Spleen (tissue), 11 donors: ENCODE results near the gene MS4A18. TPM values are rescaled to one million over a fixed set of nuclear protein-coding genes. Genes with fewer than 3 reads are reported as not detected.

Experiments
- DNase-seq: peaks from one replicate; pipeline ENCODE4 v3.0.0-alpha.2; 2020
- H3K27ac ChIP-seq, 8 donors: fragments of 200-600 bp; sonication (generic) in 7 of 8; 1 replicate in 4 of 8; 2 replicates in 4 of 8; pipeline versions ENCODE4 v1.5.0 to v1.8.0; 2016 to 2021; ENCODE audit warnings: inconsistent platforms in 4 of 8, mild to moderate bottlenecking in 4 of 8, moderate library complexity in 1 of 8
- H3K27me3 ChIP-seq, 7 donors: fragments of 200-600 bp; sonication (generic) in 6 of 7; replicated peaks in 1 of 7; 1 replicate in 4 of 7; 2 replicates in 3 of 7; pipeline versions ENCODE4 v1.5.0 to v1.8.0; 2016 to 2021; ENCODE audit warnings: inconsistent platforms in 3 of 7, mild to moderate bottlenecking in 1 of 7
- H3K36me3 ChIP-seq, 6 donors: fragments of 200-600 bp; sonication (generic) in 5 of 6; 1 replicate in 4 of 6; 2 replicates in 2 of 6; pipeline versions ENCODE4 v1.5.0 to v1.8.0; 2016 to 2021; ENCODE audit warnings: inconsistent platforms in 2 of 6
- H3K4me1 ChIP-seq, 6 donors: fragments of 200-600 bp; sonication (generic) in 5 of 6; 1 replicate in 3 of 6; 2 replicates in 3 of 6; pipeline versions ENCODE4 v1.5.0 to v1.8.0; 2016 to 2021; ENCODE audit warnings: inconsistent platforms in 3 of 6
- H3K4me3 ChIP-seq, 8 donors: fragments of 200-600 bp; sonication (generic) in 7 of 8; 1 replicate in 4 of 8; 2 replicates in 4 of 8; pipeline versions ENCODE4 v1.5.0 to v1.8.0; 2016 to 2021; ENCODE audit warnings: inconsistent platforms in 4 of 8, mild to moderate bottlenecking in 4 of 8, moderate library complexity in 2 of 8
- H3K9me3 ChIP-seq, 8 donors: fragments of 200-600 bp; sonication (generic) in 7 of 8; 1 replicate in 4 of 8; 2 replicates in 4 of 8; pipeline versions ENCODE4 v1.5.0 to v1.8.0; 2016 to 2021; ENCODE audit warnings: inconsistent platforms in 4 of 8
- POLR2A ChIP-seq, 3 donors: fragments of 450-650 bp; IDR thresholded peaks; one replicate each; pipeline ENCODE4 v1.5.1; 2017; ENCODE audit warnings: antibody characterized with exemption in 3 of 3, mild to moderate bottlenecking in 1 of 3
- POLR2AphosphoS5 ChIP-seq, 3 donors: sonication (generic); formaldehyde crosslinking; IDR thresholded peaks; one replicate each; pipeline ENCODE4 v1.5.1; 2017; ENCODE audit warnings: antibody characterized with exemption in 3 of 3
- WGBS, 5 donors: extraction: QIAGEN DNeasy Blood & Tissue Kit in 3 of 5; methylation state at CpG; one replicate each; pipeline versions ENCODE4 v1.1.5 to v1.1.7; 2013 to 2018; 5-methylcytosine and 5-hydroxymethylcytosine counted together
- intact Hi-C: fragments of 100-400 bp; cut with DNase I; formaldehyde crosslinking; loops from one replicate; pipeline ENCODE4 v1.15.0; 2023; ENCODE audit warnings: low total_unique reads
- polyA plus RNA-seq, 3 donors: library from polyadenylated mRNA; stranded (reverse); fragments of 200-250 nt; gene quantifications; one replicate each; pipeline ENCODE4 v1.2.1, GENCODE V29; 2013
- total RNA-seq, 7 donors: library from RNA; depleted of rRNA in 3 of 7; stranded (reverse); fragments of >200 nt in 3 of 7; fragmentation: NEBNext Ultra II Directional in 4 of 7; extraction: Animal tissue kit (Norgen Biotek cat#: 25700) in 4 of 7; gene quantifications; one replicate each; pipeline versions ENCODE4 v1.1.0 to v1.2.1, GENCODE V29; 2016 to 2021
- TF ChIP-seq, protein P1 (sequence below), 11 experiments: fragments of 200-600 bp in 7 of 11; fragments of 450-650 bp in 4 of 11; sonication (generic) in 4 of 11; IDR thresholded peaks in 8 of 11; conservative IDR thresholded peaks in 3 of 11; 1 replicate in 7 of 11; 2 replicates in 4 of 11; pipeline versions ENCODE4 v1.4.0 to v1.8.0; 2016 to 2021; ENCODE audit warnings: antibody characterized with exemption in 11 of 11, inconsistent platforms in 4 of 11, mild to moderate bottlenecking in 1 of 11
- donor health status: healthy with polysubstance abuse.
- donor health status: DM: no; HTN: no; CAD: no; lungs with moderate emphysema.
- donor health status: DM: no; HTN: no; CAD: no.
- donor health status: Bipolar disorder and iron deficiency.
- donor health status: healthy.
- donor health status: DM: no; HTN: no; CAD: no.
- donor health status: DM: yes; HTN: yes; CAD: no.

Gene MS4A18
- total and polyA plus RNA-seq, 10 donors, result not detected

DNA sequence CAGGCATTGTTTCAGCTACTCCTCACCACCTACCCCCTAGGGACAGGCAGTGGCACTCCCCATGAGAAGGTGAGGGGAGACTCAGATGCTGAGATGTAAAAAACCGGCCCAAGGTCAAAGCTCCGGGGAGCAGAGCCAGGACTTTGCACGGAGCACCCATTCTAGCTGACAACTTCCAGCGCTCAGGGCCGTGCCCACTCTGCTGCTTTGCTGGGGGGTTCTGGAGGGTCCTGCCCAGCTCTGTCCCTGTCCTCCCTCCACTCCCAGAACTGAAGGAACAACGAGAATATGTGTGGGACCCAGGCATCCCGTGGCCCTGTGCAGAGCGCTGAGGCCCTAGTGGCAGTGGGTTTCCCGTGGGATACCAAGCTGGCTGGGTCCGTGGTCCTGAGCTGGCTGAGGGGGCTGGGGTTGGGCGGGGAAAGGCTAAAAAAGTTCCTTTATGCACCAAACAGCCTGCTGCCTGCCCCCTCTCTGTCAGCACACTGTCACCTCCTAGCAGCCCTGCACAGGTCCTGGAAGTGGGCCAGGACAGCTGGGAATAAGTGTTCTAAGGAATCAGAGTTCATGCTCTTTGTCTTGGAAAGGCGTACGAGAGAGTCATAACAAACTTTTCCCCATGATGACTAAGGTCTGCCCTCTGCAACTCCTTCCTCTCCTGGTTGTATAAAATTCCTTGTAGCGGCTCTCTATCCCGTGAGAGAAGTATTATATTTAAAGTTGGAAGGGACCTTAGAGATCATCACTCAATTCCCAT lies 62.5 kb downstream of the MS4A18 start:
- intact Hi-C loops, result no loop called here
- H3K9me3 ChIP-seq, result no peaks in the 10 kb centered on the region
- H3K27ac ChIP-seq, result no peak overlapping the region
- no peaks in the 10 kb centered on the region for H3K27me3 ChIP-seq
- WGBS, 5 donors, result 71 to 79% (median 77%) methylated on average over 11 to 15 of the region's 15 CpGs
- H3K36me3 ChIP-seq, result no peaks in the 10 kb centered on the region
- peak; percentile 50 for DNase-seq
- peak in 1 of 3 donors; percentile 35 for TF ChIP-seq POLR2AphosphoS5 (IDR thresholded peaks at IDR 0.05)
- no peak for TF ChIP-seq POLR2A (IDR thresholded peaks at IDR 0.05)
- peaks cover 0 to 6% (median 0%) of the 10 kb centered on the region in 6 donors for H3K4me1 ChIP-seq
- H3K4me3 ChIP-seq, result no peak overlapping the region

DNA sequence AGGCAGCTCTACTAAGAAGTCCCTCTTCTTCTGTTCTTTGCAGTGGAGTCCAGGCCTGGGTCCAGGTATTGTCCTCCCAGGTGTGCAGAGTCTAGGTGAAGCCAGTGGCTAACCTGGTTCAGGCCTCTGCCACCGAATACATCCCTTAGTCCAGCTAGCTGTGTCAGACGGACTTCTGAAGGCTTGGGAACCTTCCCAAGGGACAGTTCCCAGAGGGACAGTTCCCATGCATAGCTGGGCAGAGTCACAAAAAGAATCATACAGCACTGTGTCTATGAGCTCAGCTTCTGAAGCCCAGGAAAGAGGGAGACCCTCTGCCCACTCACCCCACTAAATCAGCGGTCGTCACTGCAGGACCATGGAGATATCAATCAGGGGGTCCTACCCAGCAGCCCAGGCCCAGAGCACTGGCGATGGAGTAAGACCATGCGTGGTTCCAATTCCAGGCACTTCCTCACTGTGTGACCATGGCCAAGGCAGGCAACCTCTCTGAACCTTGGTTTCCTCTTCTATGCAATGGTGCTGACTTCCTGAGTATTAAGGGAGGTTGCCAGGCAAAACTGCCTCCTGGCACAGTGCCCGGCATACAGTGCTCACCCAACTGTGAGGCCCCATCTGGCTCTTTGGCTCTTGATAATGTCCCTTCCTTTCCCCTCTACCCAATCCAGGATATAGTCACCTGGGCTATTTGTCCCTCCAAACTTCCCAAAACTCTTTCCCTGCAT lies 64.0 kb downstream of the MS4A18 start:
- peaks cover 0 to 6% (median 0%) of the 10 kb centered on the region in 6 donors for H3K4me1 ChIP-seq
- WGBS, 5 donors, result 70 to 97% (median 81%) methylated on average over 5 to 7 of the region's 7 CpGs

DNA sequence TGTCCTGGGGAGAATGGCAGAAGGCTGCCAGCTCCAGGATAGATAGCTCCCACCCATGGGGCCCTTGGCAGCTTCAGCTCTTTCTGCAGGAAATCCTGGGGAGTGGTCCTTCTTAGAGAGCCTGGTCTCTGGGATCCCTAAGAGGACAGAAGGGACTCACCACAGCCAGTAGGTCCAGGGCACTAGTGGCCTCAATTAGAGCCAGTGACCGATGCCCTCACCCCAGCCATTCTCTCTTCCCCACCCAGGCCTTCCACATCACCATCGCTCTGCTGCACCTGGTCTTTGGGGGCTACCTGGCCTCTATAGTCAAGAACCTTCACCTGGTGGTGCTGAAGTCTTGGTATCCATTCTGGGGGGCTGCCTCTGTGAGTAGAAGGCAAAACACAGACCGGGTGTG lies 66.2 kb downstream of the MS4A18 start:
- no peaks in the 10 kb centered on the region for H3K9me3 ChIP-seq
- DNase-seq, result peak; percentile 58
- H3K27ac ChIP-seq, result no peak overlapping the region
- no peak overlapping the region for H3K4me3 ChIP-seq
- peaks cover 0 to 6% (median 0%) of the 10 kb centered on the region in 6 donors for H3K4me1 ChIP-seq
- TF ChIP-seq, protein P1, sequence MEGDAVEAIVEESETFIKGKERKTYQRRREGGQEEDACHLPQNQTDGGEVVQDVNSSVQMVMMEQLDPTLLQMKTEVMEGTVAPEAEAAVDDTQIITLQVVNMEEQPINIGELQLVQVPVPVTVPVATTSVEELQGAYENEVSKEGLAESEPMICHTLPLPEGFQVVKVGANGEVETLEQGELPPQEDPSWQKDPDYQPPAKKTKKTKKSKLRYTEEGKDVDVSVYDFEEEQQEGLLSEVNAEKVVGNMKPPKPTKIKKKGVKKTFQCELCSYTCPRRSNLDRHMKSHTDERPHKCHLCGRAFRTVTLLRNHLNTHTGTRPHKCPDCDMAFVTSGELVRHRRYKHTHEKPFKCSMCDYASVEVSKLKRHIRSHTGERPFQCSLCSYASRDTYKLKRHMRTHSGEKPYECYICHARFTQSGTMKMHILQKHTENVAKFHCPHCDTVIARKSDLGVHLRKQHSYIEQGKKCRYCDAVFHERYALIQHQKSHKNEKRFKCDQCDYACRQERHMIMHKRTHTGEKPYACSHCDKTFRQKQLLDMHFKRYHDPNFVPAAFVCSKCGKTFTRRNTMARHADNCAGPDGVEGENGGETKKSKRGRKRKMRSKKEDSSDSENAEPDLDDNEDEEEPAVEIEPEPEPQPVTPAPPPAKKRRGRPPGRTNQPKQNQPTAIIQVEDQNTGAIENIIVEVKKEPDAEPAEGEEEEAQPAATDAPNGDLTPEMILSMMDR (IDR thresholded peaks at IDR 0.05 in 8 of 11, conservative IDR thresholded peaks at IDR 0.05 in 3 of 11), result no peak
- no peak for TF ChIP-seq POLR2AphosphoS5 (IDR thresholded peaks at IDR 0.05)
- TF ChIP-seq POLR2A (IDR thresholded peaks at IDR 0.05), result no peak
- no peaks in the 10 kb centered on the region for H3K36me3 ChIP-seq
- no peaks in the 10 kb centered on the region for H3K27me3 ChIP-seq
- intact Hi-C loops, result no loop called here
- WGBS, 5 donors, result 87 to 95% (median 92%) methylated on average over 3 of the region's 3 CpGs

More for the DNA sequence above, 64.0 kb downstream of the MS4A18 start:
- Histone ChIP-seq H3K27ac (no peak overlapping the region), H3K9me3 (no peaks in the 10 kb centered on the region), H3K27me3 (no peaks in the 10 kb centered on the region), H3K36me3 (no peaks in the 10 kb centered on the region), H3K4me3 (no peak overlapping the region)
- peak; percentile 1 for DNase-seq
- intact Hi-C loops, result no loop called here
- no peak for TF ChIP-seq POLR2A (IDR thresholded peaks at IDR 0.05)
- TF ChIP-seq, protein P1 (IDR thresholded peaks at IDR 0.05 in 8 of 11, conservative IDR thresholded peaks at IDR 0.05 in 3 of 11), result no peak
- TF ChIP-seq POLR2AphosphoS5 (IDR thresholded peaks at IDR 0.05), result no peak

DNA sequence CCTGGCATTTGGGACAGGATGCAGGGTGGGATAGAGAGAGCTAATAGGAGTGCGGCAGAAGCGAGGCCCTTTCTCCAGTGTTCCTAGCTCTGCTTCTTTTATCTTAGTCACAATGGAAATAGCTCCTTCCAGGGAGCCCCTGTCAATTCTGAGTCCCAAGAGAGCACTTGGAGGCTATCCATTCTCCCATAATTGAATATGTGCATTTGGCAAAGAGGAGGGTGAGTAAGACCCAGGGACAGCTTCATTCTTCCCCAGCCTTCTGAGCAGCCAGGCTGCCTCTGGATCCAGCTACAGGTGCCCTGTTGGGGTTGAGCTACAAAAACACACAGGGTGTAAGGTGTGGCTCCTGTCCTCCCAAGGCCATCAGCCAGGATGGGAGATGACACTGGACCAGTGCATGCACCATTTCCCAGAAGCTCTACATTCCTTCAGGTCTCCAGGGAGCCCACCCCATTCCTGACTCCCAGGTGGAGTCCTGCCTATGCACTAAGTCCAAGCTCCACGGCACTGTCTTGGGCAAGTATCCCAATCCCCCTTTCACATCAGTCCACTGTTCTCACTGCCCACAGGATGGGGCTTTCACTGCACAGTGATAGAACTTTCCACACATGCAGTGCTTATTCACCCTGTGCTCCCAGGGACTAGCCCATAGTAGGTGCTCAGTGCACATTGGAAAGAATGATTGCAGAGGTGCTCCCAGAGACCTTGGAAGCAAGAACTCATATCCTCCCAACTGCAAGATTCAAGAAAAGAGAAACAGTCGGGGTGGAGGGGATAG lies 66.8 kb downstream of the MS4A18 start:
- no peak for TF ChIP-seq POLR2AphosphoS5 (IDR thresholded peaks at IDR 0.05)
- TF ChIP-seq POLR2A (IDR thresholded peaks at IDR 0.05), result no peak
- TF ChIP-seq, protein P1 (IDR thresholded peaks at IDR 0.05 in 8 of 11, conservative IDR thresholded peaks at IDR 0.05 in 3 of 11), result no peak
- DNase-seq, result peak; percentile 32
- H3K27ac ChIP-seq, result no peak overlapping the region
- intact Hi-C loops, result no loop called here
- no peaks in the 10 kb centered on the region for H3K9me3 ChIP-seq
- H3K27me3 ChIP-seq, result no peaks in the 10 kb centered on the region
- WGBS, 5 donors, result 88 to 96% (median 93%) methylated on average over 4 of the region's 4 CpGs
- no peaks in the 10 kb centered on the region for H3K36me3 ChIP-seq
- peaks cover 0 to 6% (median 0%) of the 10 kb centered on the region in 6 donors for H3K4me1 ChIP-seq
- H3K4me3 ChIP-seq, result no peak overlapping the region
